HUES64 (cell line): Measurements from ENCODE around the gene TMEM161A.
"Not testable (repeated sequence)": the region's sequence is repeated elsewhere in the genome, so short reads cannot be mapped to it uniquely, and the experiment has no call there.

Source experiments
- H3K27ac ChIP-seq: 2 replicates; pipeline ENCODE4 v1.7.0; 2013; ENCODE audit warnings: low read depth, low read length, inconsistent platforms
- H3K27me3 ChIP-seq: 2 replicates; pipeline ENCODE4 v1.6.1; 2013; ENCODE audit warnings: mild to moderate bottlenecking, low read length; ENCODE audit not compliant: insufficient read depth
- H3K36me3 ChIP-seq: 2 replicates; pipeline ENCODE4 v1.6.1; 2013; ENCODE audit warnings: mild to moderate bottlenecking, low read length; ENCODE audit not compliant: insufficient read depth
- H3K4me1 ChIP-seq: 2 replicates; pipeline ENCODE4 v1.6.1; 2013; ENCODE audit warnings: mild to moderate bottlenecking, low read length, moderate library complexity; ENCODE audit not compliant: insufficient read depth
- H3K4me3 ChIP-seq: 2 replicates; pipeline ENCODE4 v1.5.1; 2013; ENCODE audit warnings: mild to moderate bottlenecking, low read length, moderate library complexity
- H3K9ac ChIP-seq: 2 replicates; pipeline ENCODE4 v1.6.1; 2013; ENCODE audit warnings: mild to moderate bottlenecking, low read depth, low read length
- H3K9me3 ChIP-seq: 2 replicates; pipeline ENCODE4 v1.6.1; 2013; ENCODE audit warnings: low read depth, low read length; ENCODE audit not compliant: insufficient read depth
- WGBS: fragments of 150-250, 120-280 bp; methylation state at CpG from one replicate; pipeline ENCODE4 v1.1.7; 2013; ENCODE audit warnings: missing lambda C conversion rate; 5-methylcytosine and 5-hydroxymethylcytosine counted together

The TMEM161A gene

DNA sequence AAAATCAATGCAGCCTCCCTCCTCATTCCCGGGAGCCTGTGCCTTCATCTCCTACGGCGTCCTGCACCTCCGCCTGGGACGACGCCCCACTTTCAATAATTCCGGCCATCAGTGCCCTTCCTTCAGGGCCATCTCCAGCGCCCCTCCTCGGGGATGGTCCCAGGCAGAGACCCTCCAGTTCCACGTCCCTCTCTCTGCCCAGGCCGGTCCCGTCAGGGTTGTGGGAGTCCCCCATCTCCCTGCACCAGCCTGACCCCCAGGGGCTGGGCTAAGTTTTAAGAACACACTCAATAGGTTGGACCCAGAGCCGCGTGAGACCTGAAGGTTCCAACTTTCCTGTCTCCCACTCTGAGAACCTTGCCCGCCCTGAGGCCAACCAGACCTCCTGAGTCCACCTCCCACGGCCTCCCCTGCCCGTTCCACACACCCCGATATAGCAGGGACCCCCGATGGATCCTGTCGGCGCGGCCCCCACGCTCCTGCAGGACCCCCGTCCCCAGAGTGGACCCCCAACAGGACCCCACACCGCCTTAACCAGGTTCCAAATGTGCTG, 646 bp downstream of the TMEM161A start:
- peaks cover 7% of the 10 kb centered on the region for H3K27me3 ChIP-seq
- H3K4me1 ChIP-seq = 0 out of 2 replicates have a peak, but pooled peaks cover 3% of the 10 kb centered on the region
- peak overlapping the region; percentile 82 for H3K9ac ChIP-seq
- 29% methylated on average over 25 of the region's 25 CpGs for WGBS
- no peaks in the 10 kb centered on the region for H3K9me3 ChIP-seq
- H3K27ac ChIP-seq = no peak overlapping the region; the same call in 1 of the 2 replicates
- no peaks in the 10 kb centered on the region for H3K36me3 ChIP-seq
- peak overlapping the region; percentile 83 for H3K4me3 ChIP-seq

- H3K4me3 ChIP-seq, H3K27ac ChIP-seq, H3K9ac ChIP-seq, H3K36me3 ChIP-seq, H3K4me1 ChIP-seq, H3K27me3 ChIP-seq, H3K9me3 ChIP-seq: not testable (repeated sequence)
- WGBS = 91% methylated on average over 5 of the region's 6 CpGs
Measured at GRCh38 chr19:19135713-19136112, 2.6 kb downstream of the TMEM161A start.

DNA sequence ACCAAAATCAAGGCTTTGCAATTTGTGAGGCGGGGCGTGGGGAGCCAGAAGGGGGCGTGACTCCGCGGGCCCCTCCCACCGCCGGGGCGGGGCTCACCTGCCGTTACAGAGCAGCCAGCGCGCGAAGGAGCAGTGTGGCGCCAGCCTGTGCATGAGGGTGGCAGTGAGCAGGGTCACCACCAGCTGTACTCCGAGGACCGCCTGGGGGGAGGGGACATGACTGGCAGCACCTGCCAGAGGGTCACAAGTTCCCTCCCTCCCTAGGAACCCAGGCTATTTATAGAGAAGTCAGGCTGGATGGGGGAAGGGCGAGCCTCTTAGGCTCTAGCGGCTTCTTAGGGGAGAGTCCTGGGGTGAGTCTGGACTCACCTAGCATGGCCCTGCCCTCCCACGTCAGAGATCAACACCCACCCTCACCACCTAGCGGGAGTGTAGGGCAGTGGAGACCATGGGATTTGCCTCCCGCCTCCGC, 3.6 kb downstream of the TMEM161A start:
- Histone ChIP-seq H3K27ac (no peak overlapping the region), H3K27me3 (peaks cover 7% of the 10 kb centered on the region), H3K9ac (no peak overlapping the region), H3K4me1 (0 out of 2 replicates have a peak, but pooled peaks cover 3% of the 10 kb centered on the region), H3K36me3 (peaks cover 8% of the 10 kb centered on the region; the same call in 1 of the 2 replicates), H3K4me3 (peak overlapping the region; percentile 34), H3K9me3 (peaks cover 9% of the 10 kb centered on the region)
- WGBS = 17% methylated on average over 19 of the region's 21 CpGs

DNA sequence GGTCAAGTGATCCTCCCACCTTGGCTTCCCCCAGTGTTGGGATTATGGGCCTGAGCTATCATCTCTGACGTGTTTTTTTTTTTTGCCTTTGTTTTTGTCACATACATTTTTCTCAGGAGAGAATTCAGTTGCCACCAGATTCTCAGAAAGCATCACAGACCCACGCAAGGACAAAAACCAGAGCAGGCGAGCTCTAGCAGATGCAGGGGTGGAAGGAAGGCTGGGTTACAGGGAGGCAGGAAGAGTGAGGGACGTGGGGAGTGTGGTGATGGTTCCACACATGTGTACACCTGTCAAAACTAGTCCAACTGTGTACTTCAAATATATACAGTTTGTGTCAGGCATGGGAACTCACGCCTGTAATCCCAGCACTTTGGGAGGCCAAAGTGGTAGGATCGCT, 4.3 kb downstream of the TMEM161A start:
- peaks cover 9% of the 10 kb centered on the region for H3K9me3 ChIP-seq
- WGBS = 92% methylated on average over 6 of the region's 6 CpGs
- H3K4me3 ChIP-seq = no peak overlapping the region
- peaks cover 11% of the 10 kb centered on the region; the same call in 1 of the 2 replicates for H3K36me3 ChIP-seq
- H3K9ac ChIP-seq = no peak overlapping the region
- H3K27me3 ChIP-seq = peaks cover 7% of the 10 kb centered on the region
- H3K4me1 ChIP-seq = 0 out of 2 replicates have a peak, but pooled peaks cover 3% of the 10 kb centered on the region
- no peak overlapping the region for H3K27ac ChIP-seq

GRCh38 chr19:19132912-19133311, 5.4 kb downstream of the TMEM161A start:
- Histone ChIP-seq H3K4me1 (0 out of 2 replicates have a peak, but pooled peaks cover 3% of the 10 kb centered on the region), H3K36me3 (peaks cover 15% of the 10 kb centered on the region; the same call in 1 of the 2 replicates), H3K9ac (no peak overlapping the region), H3K27ac (no peak overlapping the region), H3K9me3 (peaks cover 9% of the 10 kb centered on the region), H3K27me3 (peaks cover 7% of the 10 kb centered on the region), H3K4me3 (no peak overlapping the region)
- WGBS = 96% methylated on average over 12 of the region's 12 CpGs

- H3K4me1 ChIP-seq = no peaks in the 10 kb centered on the region
- no peak overlapping the region for H3K9ac ChIP-seq
- WGBS = 92% methylated on average over 3 of the region's 3 CpGs
- H3K36me3 ChIP-seq = peaks cover 16% of the 10 kb centered on the region; the same call in 1 of the 2 replicates
- H3K4me3 ChIP-seq = no peak overlapping the region
- H3K9me3 ChIP-seq = peaks cover 9% of the 10 kb centered on the region
- no peak overlapping the region for H3K27ac ChIP-seq
- no peaks in the 10 kb centered on the region for H3K27me3 ChIP-seq
Measured at GRCh38 chr19:19131989-19132388, 6.3 kb downstream of the TMEM161A start.

GRCh38 chr19:19126102-19126501, 12.2 kb downstream of the TMEM161A start:
- Histone ChIP-seq H3K27ac (no peak overlapping the region), H3K9ac (no peak overlapping the region), H3K4me3 (no peak overlapping the region), H3K4me1 (no peaks in the 10 kb centered on the region), H3K36me3 (peaks cover 19% of the 10 kb centered on the region), H3K9me3 (0 out of 2 replicates have a peak, but pooled peaks cover 6% of the 10 kb centered on the region), H3K27me3 (no peaks in the 10 kb centered on the region)
- 96% methylated on average over 4 of the region's 6 CpGs for WGBS

GRCh38 chr19:19123386-19123785, 14.9 kb downstream of the TMEM161A start:
- Histone ChIP-seq H3K36me3 (peaks cover 25% of the 10 kb centered on the region), H3K4me3 (no peak overlapping the region), H3K9ac (no peak overlapping the region), H3K9me3 (0 out of 2 replicates have a peak, but pooled peaks cover 6% of the 10 kb centered on the region), H3K27me3 (no peaks in the 10 kb centered on the region), H3K27ac (no peak overlapping the region), H3K4me1 (0 out of 2 replicates have a peak, but pooled peaks cover 2% of the 10 kb centered on the region)

DNA sequence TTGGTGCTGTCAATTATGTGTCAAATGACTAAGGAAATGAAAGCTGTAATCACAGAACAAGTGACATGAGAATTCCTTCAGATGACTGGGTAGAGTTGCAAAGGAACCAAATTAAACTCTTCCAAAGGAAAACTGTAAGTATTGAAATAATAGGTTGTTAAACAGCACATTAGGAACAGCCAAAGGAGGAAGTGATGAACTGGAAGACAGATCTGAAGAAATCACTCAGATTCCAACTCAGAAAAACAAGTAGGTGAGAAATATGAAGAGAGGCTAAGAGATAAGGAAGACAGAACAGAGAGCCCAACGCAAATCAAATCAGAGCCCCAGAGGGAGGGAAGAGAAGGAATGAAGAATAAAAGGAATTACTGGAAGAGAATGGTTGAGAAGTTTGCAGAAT, 15.4 kb downstream of the TMEM161A start:
- 0 out of 2 replicates have a peak, but pooled peaks cover 2% of the 10 kb centered on the region for H3K4me1 ChIP-seq
- no peak overlapping the region for H3K27ac ChIP-seq
- no peak overlapping the region for H3K9ac ChIP-seq
- 90% methylated on average over 1 of the region's 1 CpG for WGBS
- no peak overlapping the region for H3K4me3 ChIP-seq
- 0 out of 2 replicates have a peak, but pooled peaks cover 6% of the 10 kb centered on the region for H3K9me3 ChIP-seq
- no peaks in the 10 kb centered on the region for H3K27me3 ChIP-seq
- H3K36me3 ChIP-seq = peaks cover 23% of the 10 kb centered on the region

DNA sequence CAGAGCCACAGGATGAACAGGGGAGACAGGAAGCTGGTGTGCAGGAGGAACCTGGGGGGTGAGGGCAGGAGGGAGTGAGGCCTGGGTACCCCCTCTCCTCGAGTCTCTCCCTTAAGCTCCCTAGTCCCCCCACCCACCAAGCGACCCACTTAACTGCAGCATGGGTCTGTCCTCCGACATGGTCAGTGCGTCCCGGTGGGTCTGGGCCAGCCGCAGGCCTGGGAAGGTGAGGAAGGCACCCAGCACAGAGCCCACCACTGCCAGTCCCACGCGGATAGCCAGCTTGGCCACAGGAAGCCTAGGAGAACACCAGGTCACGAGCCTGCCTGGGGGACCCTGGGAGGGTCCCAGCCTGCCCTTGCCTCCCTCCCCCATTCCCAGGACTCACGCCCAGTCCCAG, 16.9 kb downstream of the TMEM161A start:
- Histone ChIP-seq H3K27ac (no peak overlapping the region), H3K4me1 (0 out of 2 replicates have a peak, but pooled peaks cover 2% of the 10 kb centered on the region), H3K36me3 (peaks cover 22% of the 10 kb centered on the region), H3K4me3 (no peak overlapping the region), H3K27me3 (no peaks in the 10 kb centered on the region), H3K9ac (no peak overlapping the region), H3K9me3 (0 out of 2 replicates have a peak, but pooled peaks cover 6% of the 10 kb centered on the region)
- 89% methylated on average over 10 of the region's 10 CpGs for WGBS

DNA sequence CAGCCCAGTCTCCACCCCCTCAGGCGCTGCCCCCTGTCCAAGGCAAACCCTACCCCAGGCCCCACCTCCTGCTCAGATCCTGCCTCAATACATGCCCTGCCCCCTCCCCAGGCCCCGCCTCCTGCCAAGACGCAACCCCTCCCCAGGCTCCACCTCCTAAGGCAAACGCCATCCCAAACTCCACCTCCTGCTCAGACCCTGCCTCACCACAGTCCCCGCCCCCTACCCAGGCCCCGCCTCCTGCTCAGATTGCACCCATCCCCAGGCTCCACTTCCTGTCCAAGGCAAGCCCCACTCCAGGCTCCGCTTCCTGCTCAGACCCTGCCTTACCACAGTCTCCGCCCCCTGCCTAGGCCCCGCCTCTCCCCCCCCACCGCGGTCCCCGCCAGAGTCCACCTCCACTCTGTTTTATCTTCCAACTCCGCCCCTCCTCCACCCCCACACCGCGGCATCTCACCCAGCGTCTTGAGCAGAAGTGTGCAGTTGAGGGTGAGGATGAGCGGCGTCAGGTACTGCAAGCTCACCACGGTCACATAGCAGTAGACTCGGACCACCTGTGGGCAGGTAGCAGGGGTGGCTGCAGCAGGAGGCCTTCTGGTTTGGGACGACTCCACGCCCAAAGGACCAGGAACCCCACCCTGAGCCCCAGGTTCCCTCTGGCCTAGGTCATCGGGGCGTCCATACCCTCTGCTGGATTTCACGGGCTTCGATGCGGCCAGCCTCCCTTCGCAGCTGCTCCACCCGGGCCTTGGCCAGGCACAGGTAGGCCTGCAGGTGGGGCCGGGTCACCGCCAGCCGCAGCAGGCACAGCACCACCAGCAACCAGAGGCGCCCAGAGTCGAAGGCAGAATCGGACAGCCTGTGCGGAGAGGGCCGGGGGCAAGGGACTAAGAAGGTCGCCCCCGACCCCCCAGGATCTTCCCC, 17.7 kb downstream of the TMEM161A start:
- Histone ChIP-seq H3K27me3 (no peaks in the 10 kb centered on the region), H3K4me3 (peak overlapping the region; percentile 58), H3K9me3 (0 out of 2 replicates have a peak, but pooled peaks cover 6% of the 10 kb centered on the region), H3K36me3 (peaks cover 22% of the 10 kb centered on the region), H3K4me1 (0 out of 2 replicates have a peak, but pooled peaks cover 2% of the 10 kb centered on the region), H3K9ac (peak overlapping the region; percentile 53), H3K27ac (peak overlapping the region; percentile 65)
- 51% methylated on average over 35 of the region's 39 CpGs for WGBS
